Measurements from ENCODE around the gene IGSF1. TPM values are rescaled to one million over a fixed set of nuclear protein-coding genes. Genes with fewer than 3 reads are reported as not detected.

IGSF1 gene
- total RNA-seq, 1 experiment from 2014 or later: not detected

- ChIA-PET POLR2A (no interaction called here), CTCF (no interaction called here)
- H3K27me3 Mint-ChIP-seq (ENCODE audit: insufficient read depth, unreplicated experiment): peaks cover 24% of the 10 kb centered on the region
- no TSS peak for BruUV-seq (replicated peaks)
- H3K4me3 Mint-ChIP-seq (ENCODE audit: unreplicated experiment): no peak overlapping the region
- no peaks in the 10 kb centered on the region for H3K9me3 Mint-ChIP-seq (ENCODE audit: unreplicated experiment)
- intact Hi-C loops (cut with micrococcal nuclease): no loop called here
- no peaks in the 10 kb centered on the region for H3K36me3 Mint-ChIP-seq (ENCODE audit: insufficient read depth, unreplicated experiment)
- TF ChIP-seq CTCF (IDR thresholded peaks at IDR 0.05; ENCODE audit: unreplicated experiment): no peak
- no peak overlapping the region for H3K27ac Mint-ChIP-seq (ENCODE audit: low read depth, unreplicated experiment)
- no peak for DNase-seq (ENCODE audit: unreplicated experiment)
- H3K4me1 Mint-ChIP-seq (ENCODE audit: insufficient read depth, unreplicated experiment): no peaks in the 10 kb centered on the region
Measured at GRCh38 chrX:131308980-131309379, 19.9 kb upstream of the IGSF1 start.

GRCh38 chrX:131306601-131307000 is 17.5 kb upstream of the IGSF1 start:
- Mint-ChIP-seq H3K27me3 (ENCODE audit: insufficient read depth, unreplicated experiment) (peaks cover under 1% of the 10 kb centered on the region), H3K4me1 (ENCODE audit: insufficient read depth, unreplicated experiment) (no peaks in the 10 kb centered on the region), H3K36me3 (ENCODE audit: insufficient read depth, unreplicated experiment) (no peaks in the 10 kb centered on the region), H3K4me3 (ENCODE audit: unreplicated experiment) (no peak overlapping the region), H3K27ac (ENCODE audit: low read depth, unreplicated experiment) (no peak overlapping the region), H3K9me3 (ENCODE audit: unreplicated experiment) (no peaks in the 10 kb centered on the region)
- intact Hi-C loops (cut with micrococcal nuclease): no loop called here
- no TSS peak for BruUV-seq (replicated peaks)
- TF ChIP-seq CTCF (IDR thresholded peaks at IDR 0.05; ENCODE audit: unreplicated experiment): no peak
- POLR2A ChIA-PET: no interaction called here
- DNase-seq (ENCODE audit: unreplicated experiment): no peak
- CTCF ChIA-PET: interaction anchor here (0.9 kb wide), 1 partner anchor 9 kb away, joined by 3 read pairs; no protein-coding TSS in a partner anchor

GRCh38 chrX:131305926-131306325 is 16.8 kb upstream of the IGSF1 start:
- Mint-ChIP-seq H3K27ac (ENCODE audit: low read depth, unreplicated experiment) (no peak overlapping the region), H3K27me3 (ENCODE audit: insufficient read depth, unreplicated experiment) (no peaks in the 10 kb centered on the region), H3K4me3 (ENCODE audit: unreplicated experiment) (no peak overlapping the region), H3K4me1 (ENCODE audit: insufficient read depth, unreplicated experiment) (no peaks in the 10 kb centered on the region), H3K36me3 (ENCODE audit: insufficient read depth, unreplicated experiment) (no peaks in the 10 kb centered on the region), H3K9me3 (ENCODE audit: unreplicated experiment) (no peaks in the 10 kb centered on the region)
- no peak for DNase-seq (ENCODE audit: unreplicated experiment)
- no peak for TF ChIP-seq CTCF (IDR thresholded peaks at IDR 0.05; ENCODE audit: unreplicated experiment)
- intact Hi-C loops (cut with micrococcal nuclease): no loop called here
- POLR2A ChIA-PET: interaction anchor here (0.6 kb wide), 1 partner anchor 11 kb away, joined by 3 read pairs; no protein-coding TSS in a partner anchor
- no TSS peak for BruUV-seq (replicated peaks)
- CTCF ChIA-PET: interaction anchor here (0.9 kb wide), 1 partner anchor 10 kb away, joined by 3 read pairs; no protein-coding TSS in a partner anchor

GRCh38 chrX:131302701-131303100 is 13.6 kb upstream of the IGSF1 start:
- Mint-ChIP-seq H3K27ac (ENCODE audit: low read depth, unreplicated experiment) (no peak overlapping the region), H3K36me3 (ENCODE audit: insufficient read depth, unreplicated experiment) (no peaks in the 10 kb centered on the region), H3K4me3 (ENCODE audit: unreplicated experiment) (no peak overlapping the region), H3K4me1 (ENCODE audit: insufficient read depth, unreplicated experiment) (no peaks in the 10 kb centered on the region), H3K9me3 (ENCODE audit: unreplicated experiment) (no peaks in the 10 kb centered on the region), H3K27me3 (ENCODE audit: insufficient read depth, unreplicated experiment) (no peaks in the 10 kb centered on the region)
- intact Hi-C loops (cut with micrococcal nuclease): no loop called here
- POLR2A ChIA-PET: no interaction called here
- DNase-seq (ENCODE audit: unreplicated experiment): no peak
- BruUV-seq (replicated peaks): no TSS peak
- TF ChIP-seq CTCF (IDR thresholded peaks at IDR 0.05; ENCODE audit: unreplicated experiment): no peak
- CTCF ChIA-PET: interaction anchor here (0.6 to 0.8 kb wide), 2 partner anchors 35 to 309 kb away, joined by 3 read pairs; no protein-coding TSS in a partner anchor

Data from MCF 10A (cell line).